HL-60/S4 treated with retinoic acid at 250 ng/mL for 4 days and 3 days (cell line): ENCODE measurements around the gene ASAP2.
"Not testable (repeated sequence)": the region's sequence is repeated elsewhere in the genome, so short reads cannot be mapped to it uniquely, and the experiment has no call there.

ENCODE experiments used
- in situ Hi-C: fragments of 300-500 bp; cut with MboI; formaldehyde crosslinking; loops from 2 replicates; pipeline ENCODE4 v1.7.0; 2022; ENCODE audit warnings: low sequenced_read_pairs

ASAP2 gene

GRCh38 chr2:9397201-9397600 is 190.6 kb downstream of the ASAP2 start:
- in situ Hi-C loops: no loop called here

- in situ Hi-C loops: not testable (repeated sequence)
These were observed 191.6 kb downstream of the ASAP2 start for GRCh38 chr2:9398251-9398650.

- in situ Hi-C loops: no loop called here
These were observed 192.5 kb downstream of the ASAP2 start for GRCh38 chr2:9398881-9399780.

- in situ Hi-C loops: no loop called here
These were observed 193.9 kb downstream of the ASAP2 start for GRCh38 chr2:9400268-9401058.

- in situ Hi-C loops: no loop called here
These were observed 194.5 kb downstream of the ASAP2 start for GRCh38 chr2:9401059-9401547.

- in situ Hi-C loops: no loop called here
These were observed 195.2 kb downstream of the ASAP2 start for GRCh38 chr2:9401646-9402371.

- in situ Hi-C loops: no loop called here
These were observed 197.3 kb downstream of the ASAP2 start for GRCh38 chr2:9403924-9404323.

GRCh38 chr2:9404451-9404850 is 197.8 kb downstream of the ASAP2 start:
- in situ Hi-C loops: no loop called here

GRCh38 chr2:9405636-9406035 is 199.0 kb downstream of the ASAP2 start:
- in situ Hi-C loops: no loop called here

- in situ Hi-C loops: no loop called here
These were observed 200.1 kb downstream of the ASAP2 start for GRCh38 chr2:9406529-9407362.

GRCh38 chr2:9407363-9407811 is 200.8 kb downstream of the ASAP2 start:
- in situ Hi-C loops: no loop called here

- in situ Hi-C loops: no loop called here
These were observed 202.1 kb downstream of the ASAP2 start for GRCh38 chr2:9408641-9409151.

- in situ Hi-C loops: no loop called here
These were observed 203.5 kb downstream of the ASAP2 start for GRCh38 chr2:9410108-9410507.

- in situ Hi-C loops: no loop called here
These were observed 206.2 kb downstream of the ASAP2 start for GRCh38 chr2:9412781-9413180.

GRCh38 chr2:9415516-9416169 is 209.0 kb downstream of the ASAP2 start:
- in situ Hi-C loops: no loop called here

- in situ Hi-C loops: no loop called here
These were observed 209.8 kb downstream of the ASAP2 start for GRCh38 chr2:9416267-9416961.

- in situ Hi-C loops: no loop called here
These were observed 210.3 kb downstream of the ASAP2 start for GRCh38 chr2:9416962-9417316.

GRCh38 chr2:9417725-9418124 is 211.1 kb downstream of the ASAP2 start:
- in situ Hi-C loops: no loop called here

- in situ Hi-C loops: no loop called here
These were observed 212.1 kb downstream of the ASAP2 start for GRCh38 chr2:9418746-9419145.
